Suprapubic skin (tissue), 4 donors: ENCODE measurements around the gene KRT72.

Experiments
- POLR2A ChIP-seq, 2 donors: fragments of 450-650 bp; IDR thresholded peaks; one replicate each; pipeline ENCODE4 v1.6.1; 2017; ENCODE audit warnings: antibody characterized with exemption in 2 of 2, mild to moderate bottlenecking in 2 of 2, moderate library complexity in 2 of 2
- POLR2AphosphoS5 ChIP-seq, 3 donors: sonication (generic); formaldehyde crosslinking; IDR thresholded peaks; one replicate each; pipeline ENCODE4 v1.6.1; 2017; ENCODE audit warnings: antibody characterized with exemption in 3 of 3
- TF ChIP-seq, protein P1 (sequence below), 2 donors: fragments of 200-600 bp in 1 of 2; fragments of 450-650 bp in 1 of 2; sonication (generic) in 1 of 2; IDR thresholded peaks; one replicate each; pipeline ENCODE4 v1.5.1; 2016 to 2019; ENCODE audit warnings: antibody characterized with exemption in 2 of 2, mild to moderate bottlenecking in 1 of 2, moderate library complexity in 1 of 2

DNA sequence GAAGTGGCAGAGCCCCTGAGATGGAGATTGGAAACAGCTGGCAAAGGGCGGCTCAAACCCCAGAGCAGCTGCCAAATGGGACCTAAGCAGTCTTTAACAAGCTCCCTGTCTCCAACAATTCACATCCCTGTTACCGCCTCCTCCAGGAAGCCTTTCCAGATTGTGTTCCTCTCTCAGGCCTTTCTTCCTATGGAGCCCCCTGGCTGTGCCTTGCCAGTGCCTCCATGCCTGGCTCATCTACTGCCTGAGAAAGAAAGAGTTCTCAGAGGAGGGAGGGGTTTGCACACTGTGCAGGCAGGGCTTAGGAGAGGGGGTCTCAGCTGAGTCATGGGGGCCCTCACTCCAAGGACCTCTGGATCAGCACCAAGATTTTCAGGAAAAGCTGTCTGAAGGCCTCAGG, 18.8 kb downstream of the KRT72 start:
- TF ChIP-seq POLR2A (IDR thresholded peaks at IDR 0.05) (no peak), POLR2AphosphoS5 (IDR thresholded peaks at IDR 0.05) (no peak)
- TF ChIP-seq, protein P1, sequence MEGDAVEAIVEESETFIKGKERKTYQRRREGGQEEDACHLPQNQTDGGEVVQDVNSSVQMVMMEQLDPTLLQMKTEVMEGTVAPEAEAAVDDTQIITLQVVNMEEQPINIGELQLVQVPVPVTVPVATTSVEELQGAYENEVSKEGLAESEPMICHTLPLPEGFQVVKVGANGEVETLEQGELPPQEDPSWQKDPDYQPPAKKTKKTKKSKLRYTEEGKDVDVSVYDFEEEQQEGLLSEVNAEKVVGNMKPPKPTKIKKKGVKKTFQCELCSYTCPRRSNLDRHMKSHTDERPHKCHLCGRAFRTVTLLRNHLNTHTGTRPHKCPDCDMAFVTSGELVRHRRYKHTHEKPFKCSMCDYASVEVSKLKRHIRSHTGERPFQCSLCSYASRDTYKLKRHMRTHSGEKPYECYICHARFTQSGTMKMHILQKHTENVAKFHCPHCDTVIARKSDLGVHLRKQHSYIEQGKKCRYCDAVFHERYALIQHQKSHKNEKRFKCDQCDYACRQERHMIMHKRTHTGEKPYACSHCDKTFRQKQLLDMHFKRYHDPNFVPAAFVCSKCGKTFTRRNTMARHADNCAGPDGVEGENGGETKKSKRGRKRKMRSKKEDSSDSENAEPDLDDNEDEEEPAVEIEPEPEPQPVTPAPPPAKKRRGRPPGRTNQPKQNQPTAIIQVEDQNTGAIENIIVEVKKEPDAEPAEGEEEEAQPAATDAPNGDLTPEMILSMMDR (IDR thresholded peaks at IDR 0.05) = no peak
